Spinal cord (tissue), 10 donors: ENCODE measurements around the gene CHN2. TPM values are rescaled to one million over a fixed set of nuclear protein-coding genes. Genes with fewer than 3 reads are reported as not detected.
"Not testable (repeated sequence)": the region's sequence is repeated elsewhere in the genome, so short reads cannot be mapped to it uniquely, and the experiment has no call there.

Experiments
- DNase-seq, 6 donors: peaks; one replicate each; pipeline versions ENCODE4 v3.0.0 to v3.0.0-alpha.2; 2013 to 2015; ENCODE audit warnings: low spot score in 6 of 6, low read depth in 4 of 6
- H3K27ac ChIP-seq: one replicate; pipeline ENCODE4 v1.5.1; 2013; ENCODE audit warnings: low read depth, low read length, control low read depth
- H3K27me3 ChIP-seq: one replicate; pipeline ENCODE4 v1.6.1; 2013; ENCODE audit warnings: low read length; ENCODE audit not compliant: control insufficient read depth, insufficient read depth
- H3K36me3 ChIP-seq: one replicate; pipeline ENCODE4 v1.6.1; 2013; ENCODE audit warnings: low read length; ENCODE audit not compliant: control insufficient read depth, insufficient read depth
- H3K4me1 ChIP-seq: one replicate; pipeline ENCODE4 v1.6.1; 2013; ENCODE audit warnings: low read length; ENCODE audit not compliant: control insufficient read depth, insufficient read depth
- H3K4me3 ChIP-seq: one replicate; pipeline ENCODE4 v1.5.1; 2013; ENCODE audit warnings: low read depth, low read length, control low read depth
- H3K9me3 ChIP-seq: one replicate; pipeline ENCODE4 v1.6.1; 2013; ENCODE audit warnings: low read length; ENCODE audit not compliant: control insufficient read depth, insufficient read depth
- WGBS: methylation state at CpG from one replicate; pipeline ENCODE4 v1.1.5; 2013; ENCODE audit warnings: missing lambda C conversion rate; ENCODE audit not compliant: insufficient coverage; 5-methylcytosine and 5-hydroxymethylcytosine counted together
- polyA plus RNA-seq, 2 donors: library from polyadenylated mRNA; unstranded; fragments of 120-200 nt; gene quantifications; one replicate each; pipeline ENCODE4 v1.2.1, GENCODE V29; 2013; ENCODE audit not compliant: insufficient read length in 2 of 2
- total RNA-seq, 2 donors: library from RNA; depleted of rRNA in 1 of 2; stranded (reverse); fragments of 120-200 nt in 1 of 2; fragments of >200 nt in 1 of 2; gene quantifications; one replicate each; pipeline versions ENCODE4 v1.2.3 to v1.2.4, GENCODE V29; 2013 to 2014
- donor health status: healthy.

Gene CHN2
- total and polyA plus RNA-seq, 4 donors = 17.9 to 30.5 (median 21.4) TPM

- WGBS = no CpG with 5 or more reads among the region's 2 CpGs
- Histone ChIP-seq H3K27ac (no peak overlapping the region), H3K36me3 (no peaks in the 10 kb centered on the region), H3K9me3 (no peaks in the 10 kb centered on the region), H3K4me1 (no peaks in the 10 kb centered on the region), H3K4me3 (no peak overlapping the region), H3K27me3 (no peaks in the 10 kb centered on the region)
- DNase-seq = no peak
These were observed 67.8 kb downstream of the CHN2 start for GRCh38 chr7:29262191-29262917.

GRCh38 chr7:29263601-29264207 is 69.1 kb downstream of the CHN2 start:
- H3K27me3 ChIP-seq, DNase-seq, H3K27ac ChIP-seq, H3K9me3 ChIP-seq, H3K4me1 ChIP-seq, H3K4me3 ChIP-seq, H3K36me3 ChIP-seq: not testable (repeated sequence)
- 98% methylated on average over 21 of the region's 44 CpGs for WGBS

GRCh38 chr7:29265208-29265923 is 70.8 kb downstream of the CHN2 start:
- Histone ChIP-seq H3K4me3 (no peak overlapping the region), H3K4me1 (no peaks in the 10 kb centered on the region), H3K36me3 (no peaks in the 10 kb centered on the region), H3K27ac (no peak overlapping the region), H3K9me3 (no peaks in the 10 kb centered on the region), H3K27me3 (no peaks in the 10 kb centered on the region)
- 82% methylated on average over 5 of the region's 6 CpGs for WGBS
- DNase-seq = no peak

GRCh38 chr7:29269935-29270334 is 75.4 kb downstream of the CHN2 start:
- no peak overlapping the region for H3K4me3 ChIP-seq
- WGBS = no CpG with 5 or more reads among the region's 1 CpG
- H3K27me3 ChIP-seq = no peaks in the 10 kb centered on the region
- no peaks in the 10 kb centered on the region for H3K36me3 ChIP-seq
- no peaks in the 10 kb centered on the region for H3K9me3 ChIP-seq
- DNase-seq = no peak
- no peak overlapping the region for H3K27ac ChIP-seq
- H3K4me1 ChIP-seq = peaks cover 3% of the 10 kb centered on the region

GRCh38 chr7:29270594-29271318 is 76.2 kb downstream of the CHN2 start:
- 61% methylated on average over 3 of the region's 4 CpGs for WGBS
- H3K9me3 ChIP-seq = no peaks in the 10 kb centered on the region
- H3K4me1 ChIP-seq = peaks cover 3% of the 10 kb centered on the region
- DNase-seq = no peak
- no peaks in the 10 kb centered on the region for H3K27me3 ChIP-seq
- H3K4me3 ChIP-seq = no peak overlapping the region
- H3K27ac ChIP-seq = no peak overlapping the region
- no peaks in the 10 kb centered on the region for H3K36me3 ChIP-seq

- H3K36me3 ChIP-seq = no peaks in the 10 kb centered on the region
- DNase-seq = no peak
- H3K4me3 ChIP-seq = no peak overlapping the region
- H3K9me3 ChIP-seq = no peaks in the 10 kb centered on the region
- no peaks in the 10 kb centered on the region for H3K27me3 ChIP-seq
- WGBS = 62% methylated on average over 3 of the region's 4 CpGs
- no peak overlapping the region for H3K27ac ChIP-seq
- peaks cover 3% of the 10 kb centered on the region for H3K4me1 ChIP-seq
These were observed 76.7 kb downstream of the CHN2 start for GRCh38 chr7:29271319-29271658.

GRCh38 chr7:29272057-29272456 is 77.5 kb downstream of the CHN2 start:
- Histone ChIP-seq H3K36me3 (no peaks in the 10 kb centered on the region), H3K9me3 (no peaks in the 10 kb centered on the region), H3K4me1 (peaks cover 3% of the 10 kb centered on the region), H3K4me3 (no peak overlapping the region), H3K27me3 (no peaks in the 10 kb centered on the region), H3K27ac (no peak overlapping the region)
- DNase-seq = no peak
- 78% methylated on average over 5 of the region's 9 CpGs for WGBS

GRCh38 chr7:29274146-29275017 is 79.8 kb downstream of the CHN2 start:
- Histone ChIP-seq H3K4me1 (peaks cover 3% of the 10 kb centered on the region), H3K9me3 (no peaks in the 10 kb centered on the region), H3K27me3 (no peaks in the 10 kb centered on the region), H3K4me3 (no peak overlapping the region), H3K36me3 (no peaks in the 10 kb centered on the region), H3K27ac (no peak overlapping the region)
- 35% methylated on average over 9 of the region's 11 CpGs for WGBS
- DNase-seq = peak in 5 of 6 donors; percentile 30 to 74 (median 56)

GRCh38 chr7:29275018-29275318 is 80.4 kb downstream of the CHN2 start:
- H3K36me3 ChIP-seq = no peaks in the 10 kb centered on the region

More at GRCh38 chr7:29275018-29275318, 80.4 kb downstream of the CHN2 start:
- no peak overlapping the region for H3K27ac ChIP-seq
- peaks cover 3% of the 10 kb centered on the region for H3K4me1 ChIP-seq
- WGBS = no CpG with 5 or more reads among the region's 2 CpGs
- no peaks in the 10 kb centered on the region for H3K27me3 ChIP-seq
- DNase-seq = no peak
- no peak overlapping the region for H3K4me3 ChIP-seq
- no peaks in the 10 kb centered on the region for H3K9me3 ChIP-seq
